MM.1S (cell line): Measurements from ENCODE around the gene TUBA4B.

Experiments used
- EZH2 ChIP-seq: fragments of 300-600 bp; sonication (generic); optimal IDR thresholded peaks from 2 replicates; pipeline ENCODE3; 2017; ENCODE audit warnings: low read depth, mild to moderate bottlenecking, antibody characterized with exemption, low read length, mixed read lengths
- EZH2phosphoT487 ChIP-seq: fragments of 300-600 bp; sonication (generic); IDR thresholded peaks from 2 replicates; pipeline ENCODE4 v1.6.1; 2018; ENCODE audit warnings: antibody characterized with exemption, low read length
- TF ChIP-seq, protein P1 (sequence below): fragments of 300-600 bp; sonication (generic); IDR thresholded peaks from 2 replicates; pipeline ENCODE4 v1.5.1; 2016; ENCODE audit warnings: antibody characterized with exemption, low read length, mixed read lengths

DNA sequence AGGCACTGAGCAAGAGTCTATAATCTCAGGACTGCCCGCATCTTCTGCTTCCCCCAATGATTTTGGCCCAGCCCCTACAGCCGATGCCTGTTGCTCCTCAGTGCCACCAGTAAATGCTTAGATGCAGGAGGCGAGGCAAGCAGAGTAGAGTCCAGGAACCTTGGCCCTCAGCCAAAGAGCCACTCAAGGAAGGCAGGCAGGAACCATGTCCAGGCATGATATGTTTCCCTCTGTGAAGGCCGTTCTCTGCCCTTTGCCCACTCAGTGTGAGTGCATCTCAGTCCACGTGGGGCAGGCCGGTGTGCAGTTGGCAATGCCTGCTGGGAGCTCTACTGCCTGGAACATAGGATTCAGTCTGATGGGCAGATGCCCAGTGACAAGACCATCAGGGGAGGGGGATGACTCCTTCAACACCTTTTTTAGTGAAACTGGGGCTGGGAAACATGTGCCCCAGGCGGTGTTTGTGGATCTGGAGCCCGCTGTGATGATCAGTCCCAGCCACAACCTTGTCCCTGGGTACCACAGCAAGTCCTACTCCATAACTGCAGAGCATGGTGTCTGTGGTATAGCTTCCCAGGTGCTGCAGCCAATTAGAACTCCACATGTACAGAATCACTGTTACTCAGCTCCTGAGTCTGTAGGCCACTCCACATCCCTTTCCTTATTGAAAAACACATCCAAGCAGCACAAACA is 16.5 kb downstream of the TUBA4B start:
- TF ChIP-seq, protein P1, sequence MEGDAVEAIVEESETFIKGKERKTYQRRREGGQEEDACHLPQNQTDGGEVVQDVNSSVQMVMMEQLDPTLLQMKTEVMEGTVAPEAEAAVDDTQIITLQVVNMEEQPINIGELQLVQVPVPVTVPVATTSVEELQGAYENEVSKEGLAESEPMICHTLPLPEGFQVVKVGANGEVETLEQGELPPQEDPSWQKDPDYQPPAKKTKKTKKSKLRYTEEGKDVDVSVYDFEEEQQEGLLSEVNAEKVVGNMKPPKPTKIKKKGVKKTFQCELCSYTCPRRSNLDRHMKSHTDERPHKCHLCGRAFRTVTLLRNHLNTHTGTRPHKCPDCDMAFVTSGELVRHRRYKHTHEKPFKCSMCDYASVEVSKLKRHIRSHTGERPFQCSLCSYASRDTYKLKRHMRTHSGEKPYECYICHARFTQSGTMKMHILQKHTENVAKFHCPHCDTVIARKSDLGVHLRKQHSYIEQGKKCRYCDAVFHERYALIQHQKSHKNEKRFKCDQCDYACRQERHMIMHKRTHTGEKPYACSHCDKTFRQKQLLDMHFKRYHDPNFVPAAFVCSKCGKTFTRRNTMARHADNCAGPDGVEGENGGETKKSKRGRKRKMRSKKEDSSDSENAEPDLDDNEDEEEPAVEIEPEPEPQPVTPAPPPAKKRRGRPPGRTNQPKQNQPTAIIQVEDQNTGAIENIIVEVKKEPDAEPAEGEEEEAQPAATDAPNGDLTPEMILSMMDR: no peak
- TF ChIP-seq EZH2 (no peak), EZH2phosphoT487 (no peak)
